ENCODE results near the gene APOD.
"Not testable (repeated sequence)": the region's sequence is repeated elsewhere in the genome, so short reads cannot be mapped to it uniquely, and the experiment has no call there.

- not testable (repeated sequence) for TF ChIP-seq CTCF, POLR2A, EP300 (IDR thresholded peaks at IDR 0.05)
Observed at GRCh38 chr3:195614672-195615504, 31.1 kb upstream of the APOD start.

Measured in tibial nerve (tissue), 4 donors.